Loucy (cell line): ENCODE results near the gene KRTAP19-8.

ENCODE experiments used
- H2AFZ ChIP-seq: fragments of 200-600 bp; sonication (generic); 2 replicates; pipeline ENCODE4 v1.6.0; 2016; ENCODE audit warnings: antibody characterized with exemption, mild to moderate bottlenecking, low read length, moderate library complexity
- H3F3A ChIP-seq: fragments of 200-600 bp; 2 replicates; pipeline ENCODE4 v1.6.0; 2016; ENCODE audit warnings: antibody characterized with exemption, low read depth, mild to moderate bottlenecking
- H3K27me3 ChIP-seq: fragments of 200-600 bp; sonication (generic); 2 replicates; pipeline ENCODE4 v1.6.1; 2014; ENCODE audit warnings: low read length, mild to moderate bottlenecking; ENCODE audit not compliant: insufficient read depth, poor library complexity, severe bottlenecking
- H3K36me3 ChIP-seq: fragments of 200-600 bp; sonication (generic); 2 replicates; pipeline ENCODE4 v1.6.1; 2016; ENCODE audit warnings: low read length; ENCODE audit not compliant: insufficient read depth
- H3K4me1 ChIP-seq: fragments of 200-600 bp; sonication (generic); 2 replicates; pipeline ENCODE4 v1.5.1; 2014; ENCODE audit warnings: low read length, mild to moderate bottlenecking; ENCODE audit not compliant: insufficient read depth, poor library complexity, severe bottlenecking
- H3K4me2 ChIP-seq: fragments of 200-600 bp; sonication (generic); 2 replicates; pipeline ENCODE4 v1.6.0; 2014; ENCODE audit warnings: antibody characterized with exemption, low read length, low read depth, mild to moderate bottlenecking; ENCODE audit not compliant: poor library complexity, severe bottlenecking
- H3K4me3 ChIP-seq: fragments of 200-600 bp; sonication (generic); 2 replicates; pipeline ENCODE4 v1.5.1; 2014; ENCODE audit warnings: low read length, mild to moderate bottlenecking, mixed read lengths; ENCODE audit not compliant: poor library complexity, severe bottlenecking
- H3K79me2 ChIP-seq: fragments of 200-600 bp; sonication (generic); 2 replicates; pipeline ENCODE4 v1.6.1; 2014; ENCODE audit warnings: low read length; ENCODE audit not compliant: insufficient read depth
- H3K9ac ChIP-seq: fragments of 200-600 bp; sonication (generic); 2 replicates; pipeline ENCODE4 v1.6.0; 2014; ENCODE audit warnings: mild to moderate bottlenecking, low read depth, low read length, moderate library complexity; ENCODE audit not compliant: poor library complexity, severe bottlenecking
- H3K9me2 ChIP-seq: fragments of 200-600 bp; sonication (generic); replicated peaks from 2 replicates; pipeline ENCODE4 v1.6.1; 2016; ENCODE audit warnings: low read depth, low read length, mixed read lengths
- H3K9me3 ChIP-seq: fragments of 200-600 bp; sonication (generic); 2 replicates; pipeline ENCODE4 v1.6.1; 2014; ENCODE audit warnings: mild to moderate bottlenecking, antibody characterized with exemption, low read length, low read depth; ENCODE audit not compliant: insufficient read depth
- H4K20me1 ChIP-seq: fragments of 200-600 bp; sonication (generic); 2 replicates; pipeline ENCODE4 v1.6.0; 2014; ENCODE audit warnings: antibody characterized with exemption, low read length, mild to moderate bottlenecking; ENCODE audit not compliant: insufficient read depth, poor library complexity, severe bottlenecking
- EZH2phosphoT487 ChIP-seq: fragments of 200-600 bp; IDR thresholded peaks from 2 replicates; pipeline ENCODE4 v1.6.1; 2018; ENCODE audit warnings: antibody characterized with exemption, mild to moderate bottlenecking, moderate library complexity, borderline replicate concordance
- TF ChIP-seq, protein P1 (sequence below): fragments of 200-600 bp; sonication (generic); conservative IDR thresholded peaks from 2 replicates; pipeline ENCODE4 v1.5.1; 2014; ENCODE audit warnings: mild to moderate bottlenecking, antibody characterized with exemption, low read length

The KRTAP19-8 gene

DNA sequence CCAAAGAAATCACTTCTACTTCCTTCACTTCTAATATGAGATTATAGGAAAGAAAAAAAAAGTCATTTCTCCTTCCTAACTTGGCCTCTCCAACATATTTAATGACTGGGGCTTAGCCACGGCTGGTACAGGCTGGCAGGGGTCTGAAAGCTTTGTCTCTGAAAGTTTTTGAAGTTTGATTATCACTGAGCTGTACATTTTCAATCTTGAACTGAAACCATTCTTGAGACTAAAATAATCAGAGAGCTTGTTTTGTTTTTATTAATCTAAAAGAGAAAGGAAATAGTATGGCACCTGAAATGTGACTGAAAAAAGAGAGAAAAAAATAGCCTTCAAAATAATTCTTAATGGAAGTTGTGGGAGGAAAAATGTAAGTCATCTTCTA lies 3.8 kb upstream of the KRTAP19-8 start:
- Histone ChIP-seq H3K4me1 (no peaks in the 10 kb centered on the region), H4K20me1 (no peaks in the 10 kb centered on the region), H3K4me3 (no peak overlapping the region), H3K36me3 (no peaks in the 10 kb centered on the region), H2AFZ (no peak overlapping the region), H3K9me2 (no peaks in the 10 kb centered on the region), H3K9ac (no peak overlapping the region), H3K79me2 (no peaks in the 10 kb centered on the region), H3F3A (no peaks in the 10 kb centered on the region), H3K9me3 (no peaks in the 10 kb centered on the region), H3K4me2 (no peak overlapping the region), H3K27me3 (no peaks in the 10 kb centered on the region)
- no peak for TF ChIP-seq EZH2phosphoT487
- TF ChIP-seq, protein P1, sequence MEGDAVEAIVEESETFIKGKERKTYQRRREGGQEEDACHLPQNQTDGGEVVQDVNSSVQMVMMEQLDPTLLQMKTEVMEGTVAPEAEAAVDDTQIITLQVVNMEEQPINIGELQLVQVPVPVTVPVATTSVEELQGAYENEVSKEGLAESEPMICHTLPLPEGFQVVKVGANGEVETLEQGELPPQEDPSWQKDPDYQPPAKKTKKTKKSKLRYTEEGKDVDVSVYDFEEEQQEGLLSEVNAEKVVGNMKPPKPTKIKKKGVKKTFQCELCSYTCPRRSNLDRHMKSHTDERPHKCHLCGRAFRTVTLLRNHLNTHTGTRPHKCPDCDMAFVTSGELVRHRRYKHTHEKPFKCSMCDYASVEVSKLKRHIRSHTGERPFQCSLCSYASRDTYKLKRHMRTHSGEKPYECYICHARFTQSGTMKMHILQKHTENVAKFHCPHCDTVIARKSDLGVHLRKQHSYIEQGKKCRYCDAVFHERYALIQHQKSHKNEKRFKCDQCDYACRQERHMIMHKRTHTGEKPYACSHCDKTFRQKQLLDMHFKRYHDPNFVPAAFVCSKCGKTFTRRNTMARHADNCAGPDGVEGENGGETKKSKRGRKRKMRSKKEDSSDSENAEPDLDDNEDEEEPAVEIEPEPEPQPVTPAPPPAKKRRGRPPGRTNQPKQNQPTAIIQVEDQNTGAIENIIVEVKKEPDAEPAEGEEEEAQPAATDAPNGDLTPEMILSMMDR, result no peak

DNA sequence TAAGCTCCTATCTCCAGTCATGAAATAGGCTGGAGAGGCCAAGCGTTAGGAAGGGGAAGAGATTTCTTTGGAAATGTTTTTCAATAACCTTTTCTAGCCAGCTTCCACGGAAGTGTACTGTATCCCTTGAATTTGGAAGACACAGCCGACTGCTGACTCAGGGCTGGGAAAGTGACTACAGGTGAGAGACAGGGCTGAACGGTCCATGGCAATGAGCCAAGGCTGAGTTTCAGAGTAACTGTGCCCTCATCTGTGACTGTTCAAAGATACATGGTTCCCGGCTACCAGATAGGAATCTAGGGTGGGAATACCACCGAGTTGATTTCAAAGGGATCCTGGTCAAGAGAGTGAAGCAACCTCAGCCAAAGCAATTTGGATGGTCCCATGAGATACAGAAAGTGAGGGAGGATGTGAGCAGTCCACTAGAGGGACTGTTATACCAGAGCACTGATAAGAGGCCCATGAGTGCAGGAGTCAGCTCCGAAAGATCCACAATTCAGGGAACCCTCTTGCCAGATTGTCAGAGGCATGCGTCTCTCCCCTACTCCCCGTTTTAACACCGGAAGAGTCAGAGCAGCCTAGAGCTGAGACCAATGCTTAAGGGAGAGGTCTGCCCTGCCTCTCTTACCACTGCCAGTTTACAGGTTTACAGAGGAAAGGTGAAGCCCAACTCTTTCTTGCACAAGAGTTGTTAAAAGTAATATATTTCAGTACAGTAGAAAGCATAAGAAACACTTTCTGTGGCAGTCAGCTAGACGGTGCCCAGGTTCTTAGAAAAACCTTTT lies 3.2 kb upstream of the KRTAP19-8 start:
- H3F3A ChIP-seq, result no peaks in the 10 kb centered on the region
- H3K4me1 ChIP-seq, result no peaks in the 10 kb centered on the region
- no peak overlapping the region for H3K4me2 ChIP-seq
- H4K20me1 ChIP-seq, result no peaks in the 10 kb centered on the region
- no peaks in the 10 kb centered on the region for H3K9me2 ChIP-seq
- no peak overlapping the region for H3K4me3 ChIP-seq
- TF ChIP-seq EZH2phosphoT487, result no peak
- TF ChIP-seq, protein P1, result no peak
- H3K9me3 ChIP-seq, result no peaks in the 10 kb centered on the region
- H3K79me2 ChIP-seq, result no peaks in the 10 kb centered on the region
- no peak overlapping the region for H3K9ac ChIP-seq
- no peaks in the 10 kb centered on the region for H3K36me3 ChIP-seq
- no peak overlapping the region for H2AFZ ChIP-seq
- no peaks in the 10 kb centered on the region for H3K27me3 ChIP-seq

DNA sequence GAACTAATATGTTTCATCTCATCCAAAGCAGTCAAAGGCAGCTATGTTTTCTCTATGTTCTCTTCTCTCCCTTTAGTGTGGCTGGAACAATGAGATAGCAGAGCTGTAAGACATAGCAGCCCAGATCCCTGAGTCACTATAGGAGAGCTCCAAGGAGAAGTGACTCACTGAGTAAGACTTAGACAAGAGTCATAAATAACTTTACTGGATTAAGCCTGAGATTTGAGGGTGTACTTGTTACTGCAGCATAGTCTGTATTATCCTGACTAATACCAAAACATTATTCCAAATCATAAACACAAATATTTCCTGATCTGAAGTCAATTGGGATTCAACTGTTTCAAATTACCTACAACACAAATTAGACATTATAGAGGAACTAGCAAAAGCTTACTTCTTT lies 3.9 kb downstream of the KRTAP19-8 start:
- no peak overlapping the region for H3K4me3 ChIP-seq
- H3K9me2 ChIP-seq, result no peaks in the 10 kb centered on the region
- no peak overlapping the region for H3K4me2 ChIP-seq
- no peaks in the 10 kb centered on the region for H3K9me3 ChIP-seq
- H3K9ac ChIP-seq, result no peak overlapping the region
- no peaks in the 10 kb centered on the region for H3F3A ChIP-seq
- no peaks in the 10 kb centered on the region for H3K4me1 ChIP-seq
- H2AFZ ChIP-seq, result no peak overlapping the region
- H4K20me1 ChIP-seq, result no peaks in the 10 kb centered on the region
- H3K79me2 ChIP-seq, result no peaks in the 10 kb centered on the region
- H3K36me3 ChIP-seq, result no peaks in the 10 kb centered on the region
- TF ChIP-seq, protein P1, result no peak
- TF ChIP-seq EZH2phosphoT487, result no peak
- no peaks in the 10 kb centered on the region for H3K27me3 ChIP-seq
